ENCODE results near the gene CASQ2.

DNA sequence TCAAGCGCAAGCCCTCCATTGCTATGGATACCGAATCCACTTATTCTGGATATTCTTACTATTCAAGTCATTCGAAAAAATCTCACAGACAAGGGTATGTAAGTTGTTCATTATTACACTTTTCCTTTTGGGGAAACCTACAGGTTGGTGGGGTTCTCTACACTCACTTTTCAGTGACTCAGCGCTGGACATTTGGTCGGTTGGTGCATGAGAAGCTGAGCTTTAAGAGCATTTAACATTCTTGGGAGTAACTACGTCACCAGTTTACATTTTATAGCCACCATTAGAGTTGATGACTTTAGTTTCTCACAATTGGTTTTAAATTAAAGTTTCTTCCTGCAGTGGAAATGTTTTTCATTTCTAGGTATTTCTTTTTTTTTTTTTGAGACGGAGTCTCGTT is 117.1 kb downstream of the CASQ2 start:
- no peak for TF ChIP-seq CTCF (IDR thresholded peaks at IDR 0.05; ENCODE audit: insufficient read depth, low read depth, low read length)
- no peak for TF ChIP-seq EZH2 (IDR thresholded peaks at IDR 0.05; ENCODE audit: insufficient read depth, low read length)

Data from astrocyte (in vitro differentiated cells and primary cell).